Upper lobe of left lung (tissue), 6 donors: ENCODE data around the gene MTCL3.

Experiments
- ATAC-seq, 2 donors: fragments of 200-7000 bp; cut with Tn5 transposase; one replicate each; pipeline ENCODE4 v1.9.1; 2022; ENCODE audit warnings: mild to moderate bottlenecking in 2 of 2, moderate library complexity in 2 of 2; ENCODE audit not compliant: low FRiP score in 2 of 2
- DNase-seq, 2 donors: peaks; one replicate each; pipeline ENCODE4 v3.0.0-alpha.2; 2019 to 2020
- H3K27ac ChIP-seq, 4 donors: fragments of 200-600 bp; sonication (generic); one replicate each; pipeline ENCODE4 v1.5.1; 2016 to 2019
- H3K27me3 ChIP-seq, 4 donors: fragments of 200-600 bp; sonication (generic); one replicate each; pipeline ENCODE4 v1.5.1; 2017 to 2019
- H3K36me3 ChIP-seq, 4 donors: fragments of 200-600 bp; sonication (generic); one replicate each; pipeline ENCODE4 v1.5.1; 2016 to 2019
- H3K4me1 ChIP-seq, 4 donors: fragments of 200-600 bp; sonication (generic); one replicate each; pipeline ENCODE4 v1.5.1; 2018 to 2019
- H3K4me3 ChIP-seq, 4 donors: fragments of 200-600 bp; sonication (generic); one replicate each; pipeline ENCODE4 v1.5.1; 2017 to 2019; ENCODE audit warnings: mild to moderate bottlenecking in 2 of 4, moderate library complexity in 1 of 4
- H3K9me3 ChIP-seq, 4 donors: fragments of 200-600 bp; sonication (generic); one replicate each; pipeline ENCODE4 v1.5.1; 2018 to 2019
- EP300 ChIP-seq, 4 donors: sonication (generic); formaldehyde crosslinking; IDR thresholded peaks; one replicate each; pipeline ENCODE4 v1.5.1; 2017; ENCODE audit warnings: antibody characterized with exemption in 4 of 4, control low read depth in 2 of 4
- POLR2A ChIP-seq, 4 donors: fragments of 450-650 bp; IDR thresholded peaks; one replicate each; pipeline ENCODE4 v1.5.1; 2016 to 2017; ENCODE audit warnings: antibody characterized with exemption in 4 of 4, mild to moderate bottlenecking in 2 of 4
- POLR2AphosphoS5 ChIP-seq, 2 donors: sonication (generic); formaldehyde crosslinking; IDR thresholded peaks; one replicate each; pipeline ENCODE4 v1.5.1; 2017; ENCODE audit warnings: antibody characterized with exemption in 2 of 2
- WGBS, 2 donors: methylation state at CpG; one replicate each; pipeline ENCODE4 v1.1.5; 2017 to 2018; 5-methylcytosine and 5-hydroxymethylcytosine counted together
- TF ChIP-seq, protein P1 (sequence below), 6 experiments: fragments of 450-650 bp in 4 of 6; fragments of 200-600 bp in 2 of 6; sonication (generic) in 2 of 6; IDR thresholded peaks; one replicate each; pipeline ENCODE4 v1.5.1; 2016 to 2019; ENCODE audit warnings: antibody characterized with exemption in 6 of 6
- donor health status: DM: no; HTN: no; CAD: no; lungs with moderate emphysema.
- donor health status: DM: no; HTN: yes; CAD: no; lungs with severe emphysema.

MTCL3 gene

DNA sequence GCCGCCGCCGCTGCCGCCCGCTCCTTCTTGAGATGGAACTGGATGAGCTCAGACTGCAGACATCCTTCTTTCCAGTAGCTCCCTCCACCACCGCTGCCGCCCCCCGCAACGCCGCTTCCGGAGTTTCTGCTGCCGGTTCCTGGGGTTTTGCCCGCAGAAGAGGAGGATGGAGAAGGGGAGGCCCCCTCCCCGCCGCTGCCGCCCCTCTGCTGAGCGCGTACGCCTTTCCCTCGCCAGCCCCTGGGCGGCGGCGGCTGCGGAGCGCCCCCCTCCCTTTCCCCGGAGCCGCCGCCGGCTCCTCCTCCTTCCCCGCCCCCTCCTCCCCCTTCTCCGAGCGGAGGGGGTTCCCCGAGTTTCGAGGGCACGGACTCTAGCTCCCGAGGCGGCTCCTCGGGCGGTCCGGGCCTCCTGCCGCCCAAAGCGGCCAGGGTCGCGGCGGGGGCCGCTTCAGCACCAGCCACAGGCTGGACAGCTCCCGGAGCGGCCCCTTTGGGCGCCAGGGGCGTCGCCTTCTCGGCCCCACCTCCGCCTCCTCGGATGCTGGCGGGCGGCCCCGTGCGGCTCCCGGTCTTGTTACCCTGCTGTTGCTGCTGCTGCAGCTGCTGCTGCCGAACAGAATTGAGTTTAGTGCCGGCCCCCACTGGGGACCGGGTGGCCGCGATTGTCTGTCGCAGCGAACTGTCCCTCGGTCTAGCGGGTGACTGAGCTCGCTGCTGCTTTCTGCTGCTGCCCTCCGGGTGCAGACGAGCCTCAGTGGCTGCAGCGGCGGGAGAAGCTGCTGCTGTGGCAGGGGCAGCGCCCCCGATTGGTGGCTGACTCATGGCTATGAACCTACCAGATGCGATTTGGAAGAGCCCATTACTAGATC lies 3.1 kb downstream of the MTCL3 start:
- Histone ChIP-seq H3K4me1 (peaks cover 21 to 44% (median 32%) of the 10 kb centered on the region in 4 donors), H3K36me3 (no peaks in the 10 kb centered on the region), H3K27me3 (peaks cover 0 to 32% (median 15%) of the 10 kb centered on the region in 4 donors), H3K4me3 (peak overlapping the region; percentile 61 to 72 (median 63)), H3K27ac (peak overlapping the region in 3 of 4 donors; percentile 14 to 36 (median 31)), H3K9me3 (no peaks in the 10 kb centered on the region)
- ATAC-seq (peak; percentile 83 to 85), DNase-seq (peak; percentile 38 to 94)
- TF ChIP-seq EP300 (IDR thresholded peaks at IDR 0.05), result no peak
- no peak for TF ChIP-seq POLR2AphosphoS5 (IDR thresholded peaks at IDR 0.05)
- TF ChIP-seq, protein P1, sequence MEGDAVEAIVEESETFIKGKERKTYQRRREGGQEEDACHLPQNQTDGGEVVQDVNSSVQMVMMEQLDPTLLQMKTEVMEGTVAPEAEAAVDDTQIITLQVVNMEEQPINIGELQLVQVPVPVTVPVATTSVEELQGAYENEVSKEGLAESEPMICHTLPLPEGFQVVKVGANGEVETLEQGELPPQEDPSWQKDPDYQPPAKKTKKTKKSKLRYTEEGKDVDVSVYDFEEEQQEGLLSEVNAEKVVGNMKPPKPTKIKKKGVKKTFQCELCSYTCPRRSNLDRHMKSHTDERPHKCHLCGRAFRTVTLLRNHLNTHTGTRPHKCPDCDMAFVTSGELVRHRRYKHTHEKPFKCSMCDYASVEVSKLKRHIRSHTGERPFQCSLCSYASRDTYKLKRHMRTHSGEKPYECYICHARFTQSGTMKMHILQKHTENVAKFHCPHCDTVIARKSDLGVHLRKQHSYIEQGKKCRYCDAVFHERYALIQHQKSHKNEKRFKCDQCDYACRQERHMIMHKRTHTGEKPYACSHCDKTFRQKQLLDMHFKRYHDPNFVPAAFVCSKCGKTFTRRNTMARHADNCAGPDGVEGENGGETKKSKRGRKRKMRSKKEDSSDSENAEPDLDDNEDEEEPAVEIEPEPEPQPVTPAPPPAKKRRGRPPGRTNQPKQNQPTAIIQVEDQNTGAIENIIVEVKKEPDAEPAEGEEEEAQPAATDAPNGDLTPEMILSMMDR (IDR thresholded peaks at IDR 0.05), result no peak
- TF ChIP-seq POLR2A (IDR thresholded peaks at IDR 0.05), result no peak
- WGBS, 2 donors, result 1 to 2% methylated on average over 25 to 46 of the region's 76 CpGs

DNA sequence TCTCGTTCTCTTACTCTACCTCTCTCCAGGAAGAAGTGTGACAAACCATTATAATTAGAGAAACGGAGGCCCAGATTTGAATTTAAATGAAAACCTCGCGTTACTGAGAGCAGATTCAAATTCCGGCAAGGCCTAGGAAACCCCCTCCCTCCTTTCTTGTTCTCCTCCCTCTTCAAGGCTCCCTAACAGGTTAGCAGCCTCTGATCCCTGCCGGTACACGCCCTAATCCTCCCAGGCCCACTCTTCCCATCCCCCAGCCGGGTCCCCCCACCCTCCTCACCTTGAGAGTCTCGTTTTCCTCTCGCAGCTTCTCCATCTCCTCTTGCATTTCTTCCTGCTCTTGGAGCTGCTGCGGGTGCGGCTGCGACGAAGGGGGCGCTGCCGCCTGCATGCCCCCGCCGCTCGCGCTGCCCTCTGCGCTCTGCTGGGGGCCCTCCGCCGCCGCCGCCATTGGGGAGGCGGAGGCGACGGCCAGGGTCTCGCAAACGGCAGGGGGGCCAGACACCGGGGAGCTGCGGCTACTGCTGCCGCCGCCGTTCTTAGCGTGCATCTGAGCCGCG lies 3.8 kb downstream of the MTCL3 start:
- 1 to 2% methylated on average over 22 to 26 of the region's 38 CpGs for WGBS, 2 donors
- peak overlapping the region; percentile 61 to 72 (median 63) for H3K4me3 ChIP-seq
- peak in 1 of 2 donors; percentile 48 for ATAC-seq
- no peak for DNase-seq
- no peaks in the 10 kb centered on the region for H3K9me3 ChIP-seq
- no peaks in the 10 kb centered on the region for H3K36me3 ChIP-seq
- H3K4me1 ChIP-seq, result peaks cover 21 to 44% (median 32%) of the 10 kb centered on the region in 4 donors
- TF ChIP-seq, protein P1 (IDR thresholded peaks at IDR 0.05), result no peak
- no peak for TF ChIP-seq POLR2A (IDR thresholded peaks at IDR 0.05)
- no peak for TF ChIP-seq EP300 (IDR thresholded peaks at IDR 0.05)
- TF ChIP-seq POLR2AphosphoS5 (IDR thresholded peaks at IDR 0.05), result no peak
- H3K27ac ChIP-seq, result peak overlapping the region in 2 of 4 donors; percentile 31 to 36
- peaks cover 0 to 32% (median 14%) of the 10 kb centered on the region in 4 donors for H3K27me3 ChIP-seq

DNA sequence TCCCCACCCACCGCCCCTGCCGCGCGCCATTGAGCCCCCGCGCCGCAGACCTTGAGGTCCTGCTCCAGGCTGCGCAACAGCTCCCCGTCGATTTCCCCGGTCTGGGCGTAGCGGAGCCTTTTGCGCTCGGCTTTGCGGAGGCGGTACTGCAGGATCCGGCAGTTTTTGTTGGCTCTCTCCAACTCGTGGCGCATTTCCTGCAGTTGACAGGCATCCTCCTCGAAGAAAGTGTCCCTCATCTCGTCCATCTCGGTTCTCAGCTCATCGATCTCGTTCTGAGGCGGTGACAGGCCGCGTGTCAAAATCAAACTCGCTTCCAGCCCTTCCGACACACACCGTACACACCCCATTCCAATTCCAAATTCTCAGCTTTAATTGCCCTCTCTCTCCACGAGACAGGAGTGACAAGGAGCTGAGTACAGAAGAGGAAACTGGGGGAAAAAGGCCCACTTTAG lies 4.3 kb downstream of the MTCL3 start:
- Histone ChIP-seq H3K9me3 (no peaks in the 10 kb centered on the region), H3K36me3 (no peaks in the 10 kb centered on the region), H3K27ac (no peak overlapping the region), H3K27me3 (peaks cover 0 to 32% (median 13%) of the 10 kb centered on the region in 4 donors), H3K4me3 (peak overlapping the region in 3 of 4 donors; percentile 62 to 72 (median 64)), H3K4me1 (peaks cover 21 to 44% (median 32%) of the 10 kb centered on the region in 4 donors)
- 2 to 5% methylated on average over 30 to 32 of the region's 32 CpGs for WGBS, 2 donors
- TF ChIP-seq, protein P1 (IDR thresholded peaks at IDR 0.05), result no peak
- TF ChIP-seq EP300 (IDR thresholded peaks at IDR 0.05) (no peak), POLR2AphosphoS5 (IDR thresholded peaks at IDR 0.05) (no peak), POLR2A (IDR thresholded peaks at IDR 0.05) (no peak)
- peak; percentile 57 to 64 for ATAC-seq
- peak; percentile 32 to 87 for DNase-seq

DNA sequence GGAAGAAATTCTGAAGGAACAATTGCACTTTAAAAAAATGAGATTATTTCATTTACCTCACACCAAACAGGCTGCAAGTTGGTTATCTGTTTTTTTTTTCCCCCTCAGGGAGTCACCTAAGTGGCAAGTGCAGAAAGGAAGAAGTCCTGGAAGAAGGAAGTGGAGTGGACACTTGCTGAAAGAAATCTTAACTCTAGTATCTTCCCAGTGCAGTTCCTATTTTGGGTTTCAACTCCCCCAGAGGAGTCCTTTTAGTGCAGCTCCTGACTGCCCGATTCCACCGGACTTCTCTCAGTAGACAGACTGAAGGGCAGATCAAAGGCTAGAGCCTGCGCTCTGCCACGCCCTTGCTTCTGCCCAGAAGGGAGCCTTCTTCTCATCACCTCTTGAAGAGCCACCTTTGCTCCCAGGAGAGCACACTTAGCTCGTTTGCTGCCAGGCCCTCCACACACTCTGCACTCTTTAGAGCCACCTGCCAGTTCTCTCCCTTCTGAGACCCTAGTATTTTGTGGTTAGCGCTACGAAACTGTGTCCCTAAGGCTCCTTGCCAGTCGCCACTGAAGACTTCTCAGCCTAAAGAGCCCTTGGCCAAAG lies 4.9 kb downstream of the MTCL3 start:
- DNase-seq (no peak), ATAC-seq (peak in 1 of 2 donors; percentile 0)
- 19 to 32% methylated on average over 7 to 8 of the region's 8 CpGs for WGBS, 2 donors
- no peaks in the 10 kb centered on the region for H3K36me3 ChIP-seq
- no peak for TF ChIP-seq POLR2A (IDR thresholded peaks at IDR 0.05)
- TF ChIP-seq, protein P1 (IDR thresholded peaks at IDR 0.05), result no peak
- TF ChIP-seq EP300 (IDR thresholded peaks at IDR 0.05), result no peak
- no peak for TF ChIP-seq POLR2AphosphoS5 (IDR thresholded peaks at IDR 0.05)
- H3K4me3 ChIP-seq, result peak overlapping the region in 3 of 4 donors; percentile 62 to 72 (median 64)
- peaks cover 21 to 39% (median 30%) of the 10 kb centered on the region in 4 donors for H3K4me1 ChIP-seq
- no peaks in the 10 kb centered on the region for H3K9me3 ChIP-seq
- peaks cover 0 to 30% (median 11%) of the 10 kb centered on the region in 4 donors for H3K27me3 ChIP-seq
- no peak overlapping the region for H3K27ac ChIP-seq
